Right lobe of liver (tissue), 4 donors: ENCODE measurements around the gene IPO11.

Experiments
- POLR2A ChIP-seq: fragments of 450-650 bp; IDR thresholded peaks from one replicate; pipeline ENCODE4 v1.6.1; 2017; ENCODE audit warnings: antibody characterized with exemption, mild to moderate bottlenecking
- TF ChIP-seq, protein P1 (sequence below), 4 donors: fragments of 200-600 bp in 3 of 4; fragments of 450-650 bp in 1 of 4; IDR thresholded peaks; one replicate each; pipeline versions ENCODE4 v1.5.1 to v1.8.0; 2016 to 2022; ENCODE audit warnings: antibody characterized with exemption in 4 of 4, mild to moderate bottlenecking in 2 of 4
- donor health status: DM: no; HTN: no; CAD: no.
- donor health status: DM: no; HTN: no; CAD: no.
- donor health status: DM: no; HTN: yes; CAD: no.

- TF ChIP-seq, protein P1, sequence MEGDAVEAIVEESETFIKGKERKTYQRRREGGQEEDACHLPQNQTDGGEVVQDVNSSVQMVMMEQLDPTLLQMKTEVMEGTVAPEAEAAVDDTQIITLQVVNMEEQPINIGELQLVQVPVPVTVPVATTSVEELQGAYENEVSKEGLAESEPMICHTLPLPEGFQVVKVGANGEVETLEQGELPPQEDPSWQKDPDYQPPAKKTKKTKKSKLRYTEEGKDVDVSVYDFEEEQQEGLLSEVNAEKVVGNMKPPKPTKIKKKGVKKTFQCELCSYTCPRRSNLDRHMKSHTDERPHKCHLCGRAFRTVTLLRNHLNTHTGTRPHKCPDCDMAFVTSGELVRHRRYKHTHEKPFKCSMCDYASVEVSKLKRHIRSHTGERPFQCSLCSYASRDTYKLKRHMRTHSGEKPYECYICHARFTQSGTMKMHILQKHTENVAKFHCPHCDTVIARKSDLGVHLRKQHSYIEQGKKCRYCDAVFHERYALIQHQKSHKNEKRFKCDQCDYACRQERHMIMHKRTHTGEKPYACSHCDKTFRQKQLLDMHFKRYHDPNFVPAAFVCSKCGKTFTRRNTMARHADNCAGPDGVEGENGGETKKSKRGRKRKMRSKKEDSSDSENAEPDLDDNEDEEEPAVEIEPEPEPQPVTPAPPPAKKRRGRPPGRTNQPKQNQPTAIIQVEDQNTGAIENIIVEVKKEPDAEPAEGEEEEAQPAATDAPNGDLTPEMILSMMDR (IDR thresholded peaks at IDR 0.05): no peak
- no peak for TF ChIP-seq POLR2A
Measured at GRCh38 chr5:62562867-62563266, 150.3 kb downstream of the IPO11 start.
